KG1 (cell line): Measurements from ENCODE around the gene ALDH1A3.
A peak's percentile ranks its signal among the peaks of the same experiment; 100 is the strongest.

Source experiments
- DNase-seq: peaks from one replicate; lab custom pipeline; 2025; lab: John Stamatoyannopoulos, UW

ALDH1A3 gene

GRCh38 chr15:100901702-100902435 lies 22.2 kb downstream of the ALDH1A3 start:
- DNase-seq: no peak

- DNase-seq: no peak
These were observed 23.0 kb downstream of the ALDH1A3 start for GRCh38 chr15:100902436-100903167.

- DNase-seq: no peak
These were observed 23.5 kb downstream of the ALDH1A3 start for GRCh38 chr15:100903168-100903554.

GRCh38 chr15:100905850-100906249 lies 26.2 kb downstream of the ALDH1A3 start:
- DNase-seq: no peak

GRCh38 chr15:100908466-100908865 lies 28.8 kb downstream of the ALDH1A3 start:
- no peak for DNase-seq

- DNase-seq: no peak
These were observed 29.9 kb downstream of the ALDH1A3 start for GRCh38 chr15:100909565-100909964.

GRCh38 chr15:100909989-100910955 lies 30.6 kb downstream of the ALDH1A3 start:
- no peak for DNase-seq

GRCh38 chr15:100911086-100911485 lies 31.5 kb downstream of the ALDH1A3 start:
- DNase-seq: no peak

- DNase-seq: no peak
These were observed 34.3 kb downstream of the ALDH1A3 start for GRCh38 chr15:100913961-100914360.

GRCh38 chr15:100914876-100915275 lies 35.2 kb downstream of the ALDH1A3 start:
- no peak for DNase-seq

GRCh38 chr15:100918034-100918689 lies 38.5 kb downstream of the ALDH1A3 start:
- peak; percentile 53 for DNase-seq

GRCh38 chr15:100918690-100919480 lies 39.3 kb downstream of the ALDH1A3 start, which contains the start of gene LRRK1:
LRRK1 (plus strand) TSS chr15:100919357; CDS start chr15:100924633, 5,276 bp downstream.
- peak; percentile 42 for DNase-seq

GRCh38 chr15:100919481-100920405 lies 40.1 kb downstream of the ALDH1A3 start:
- no peak for DNase-seq

- DNase-seq: no peak
These were observed 41.0 kb downstream of the ALDH1A3 start for GRCh38 chr15:100920516-100921135.

- no peak for DNase-seq
These were observed 42.8 kb downstream of the ALDH1A3 start for GRCh38 chr15:100922192-100923040.

- DNase-seq: no peak
These were observed 43.4 kb downstream of the ALDH1A3 start for GRCh38 chr15:100923076-100923475.

- no peak for DNase-seq
These were observed 44.3 kb downstream of the ALDH1A3 start for GRCh38 chr15:100923902-100924301.

- no peak for DNase-seq
These were observed 44.8 kb downstream of the ALDH1A3 start for GRCh38 chr15:100924436-100924835.
